HEK293T (cell line): Measurements from ENCODE around the gene MPO.

ENCODE experiments used
- BHLHE40 ChIP-seq: fragments of 450-650 bp; IDR thresholded peaks from 2 replicates; pipeline ENCODE4 v1.6.1; 2016; ENCODE audit warnings: mild to moderate bottlenecking, moderate library complexity, borderline replicate concordance
- FOXM1 ChIP-seq: fragments of 450-650 bp; IDR thresholded peaks from 2 replicates; pipeline ENCODE4 v1.6.1; 2017; ENCODE audit warnings: mild to moderate bottlenecking, borderline replicate concordance
- SP1 ChIP-seq: fragments of 450-650 bp; IDR thresholded peaks from 2 replicates; pipeline ENCODE4 v1.6.1; 2017

DNA sequence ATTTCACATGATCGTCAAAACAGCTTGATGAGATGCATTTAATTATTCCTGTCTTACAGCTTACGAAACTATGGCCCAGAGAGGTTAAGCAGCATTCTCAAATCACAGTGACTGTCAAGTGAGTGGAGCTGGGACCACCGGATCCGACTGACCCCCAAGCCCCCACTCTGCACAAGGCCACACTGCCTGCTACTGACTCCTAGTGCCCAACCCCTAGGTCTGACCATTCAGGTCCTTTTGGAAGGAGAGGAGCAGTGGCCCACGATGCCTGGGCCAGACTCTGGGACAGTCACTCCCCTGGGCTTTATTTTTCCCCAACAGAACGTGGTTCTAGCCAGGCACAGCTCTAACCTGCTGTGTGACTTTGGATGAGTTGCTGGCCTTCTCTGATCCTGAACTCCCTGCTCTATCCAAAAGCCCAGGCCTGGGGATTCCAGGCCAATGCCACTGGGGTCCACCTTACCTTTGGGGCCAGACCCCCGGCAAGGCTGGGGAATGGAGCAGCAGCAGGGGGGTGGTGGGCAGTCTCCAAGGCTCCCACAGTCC, 38.0 kb upstream of the MPO start:
- TF ChIP-seq FOXM1 (no peak), SP1 (no peak), BHLHE40 (no peak)
